K562 (cell line): ENCODE measurements around the gene NPAS2. TPM values are rescaled to one million over a fixed set of nuclear protein-coding genes. Genes with fewer than 3 reads are reported as not detected.

Experiments used
- ATAC-seq: fragments of 200-7000 bp; cut with Tn5 transposase; 3 replicates; pipeline ENCODE4 v1.9.1; 2020; ENCODE audit warnings: moderate library complexity
- BruUV-seq: library from RNA; stranded (reverse); fragments of 400-500 nt; replicated peaks from 2 replicates; lab custom pipeline; 2021; lab: Mats Ljungman, UMichigan
- CTCF ChIA-PET: fragments of 300-600 bp; formaldehyde crosslinking; extraction: SDS; loops from one replicate; lab custom pipeline; 2021; ENCODE audit warnings: low intra/inter-chr PET ratio; lab: Yijun Ruan, JAX
- POLR2A ChIA-PET: fragments of 300-600, 350-650 bp; sonication (Branson Sonifier 250); formaldehyde crosslinking; extraction: SDS; loops from one replicate; lab custom pipeline; 2021; ENCODE audit warnings: antibody characterized with exemption, inconsistent platforms; lab: Yijun Ruan, JAX
- DNase-seq, 4 experiments: peaks; one replicate each; pipeline versions ENCODE4 v3.0.0 to v3.0.0-alpha.2; 2011 to 2018; ENCODE audit warnings: low spot score in 3 of 4, mixed read lengths in 3 of 4; ENCODE audit errors: extremely low read depth in 1 of 4
- FAIRE-seq: peaks from 2 replicates; lab custom pipeline; 2011; peaks lifted over from hg19 to GRCh38; lab: Jason Lieb, UNC
- H2AFZ ChIP-seq: 2 replicates; pipeline ENCODE4 v1.6.0; 2011; ENCODE audit warnings: low read depth, low read length, control low read depth, inconsistent platforms
- H3K27ac ChIP-seq: fragments of 200-600 bp; 3 replicates; pipeline ENCODE4 v1.8.0; 2011; ENCODE audit warnings: low read depth, mild to moderate bottlenecking, control low read depth, inconsistent platforms, low read length, moderate library complexity, mixed read lengths; ENCODE audit errors: extremely low read depth
- H3K27me3 ChIP-seq, 2 experiments: fragments of 300-600 bp in 1 of 2; 2 replicates in 1 of 2; 3 replicates in 1 of 2; pipeline versions ENCODE4 v1.6.0 to v1.8.0; 2011; ENCODE audit warnings: inconsistent platforms in 2 of 2, low read length in 2 of 2, mild to moderate bottlenecking in 1 of 2, mixed read lengths in 1 of 2, moderate library complexity in 1 of 2; ENCODE audit not compliant: control insufficient read depth in 2 of 2, insufficient read depth in 2 of 2
- H3K36me3 ChIP-seq: fragments of 300-600 bp; 3 replicates; pipeline ENCODE4 v1.8.0; 2011; ENCODE audit warnings: mild to moderate bottlenecking, low read length, inconsistent platforms; ENCODE audit not compliant: control insufficient read depth, insufficient read depth
- H3K4me1 ChIP-seq, 2 experiments: fragments of 200-600 bp in 1 of 2; replicated peaks in 1 of 2; 2 replicates in 1 of 2; 3 replicates in 1 of 2; pipeline versions ENCODE4 v1.5.1 to v1.8.0; 2011; ENCODE audit warnings: inconsistent platforms in 2 of 2, low read length in 2 of 2, mild to moderate bottlenecking in 1 of 2, mixed read lengths in 1 of 2, moderate library complexity in 1 of 2; ENCODE audit not compliant: control insufficient read depth in 2 of 2, insufficient read depth in 2 of 2
- H3K4me2 ChIP-seq: 2 replicates; pipeline ENCODE4 v1.6.1; 2011; ENCODE audit warnings: low read length, control low read depth, inconsistent platforms, mixed read lengths; ENCODE audit not compliant: insufficient read depth
- H3K4me3 ChIP-seq: fragments of 200-600 bp; sonication (generic), shearing (Covaris generic); 2 replicates; pipeline ENCODE4 v1.5.1; 2016; ENCODE audit warnings: control low read depth, inconsistent platforms
- H3K79me2 ChIP-seq: fragments of 200-600 bp; 3 replicates; pipeline ENCODE4 v1.8.0; 2011; ENCODE audit warnings: low read length, inconsistent platforms; ENCODE audit not compliant: control insufficient read depth, insufficient read depth
- H3K9ac ChIP-seq, 2 experiments: 2 replicates each; pipeline versions ENCODE4 v1.6.0 to v1.6.1; 2011; ENCODE audit warnings: low read depth in 2 of 2, low read length in 2 of 2, control low read depth in 1 of 2, inconsistent platforms in 1 of 2, mild to moderate bottlenecking in 1 of 2, mixed read lengths in 1 of 2; ENCODE audit not compliant: insufficient read depth in 1 of 2
- H3K9me1 ChIP-seq: one replicate; pipeline ENCODE4 v1.6.0; 2011; ENCODE audit warnings: inconsistent platforms, mild to moderate bottlenecking, low read length, moderate library complexity; ENCODE audit not compliant: control insufficient read depth, insufficient read depth
- H3K9me3 ChIP-seq: replicated peaks from 2 replicates; pipeline ENCODE4 v1.5.1; 2011; ENCODE audit warnings: low read depth, low read length, inconsistent platforms; ENCODE audit not compliant: control insufficient read depth, insufficient read depth
- H4K20me1 ChIP-seq: replicated peaks from 2 replicates; pipeline ENCODE4 v1.6.1; 2011; ENCODE audit warnings: low read length, inconsistent platforms, mixed read lengths; ENCODE audit not compliant: control insufficient read depth, insufficient read depth
- BDP1 ChIP-seq: IDR thresholded peaks from 3 replicates; pipeline ENCODE4 v1.6.1; 2011; ENCODE audit not compliant: insufficient read length, insufficient read depth
- CREB1 ChIP-seq, 2 experiments: sonication (generic) in 1 of 2; formaldehyde crosslinking in 1 of 2; IDR thresholded peaks; 2 replicates each; pipeline versions ENCODE4 v1.6.1 to v1.8.0; 2012 to 2022; ENCODE audit warnings: inconsistent platforms in 1 of 2, mild to moderate bottlenecking in 1 of 2, missing genetic modification reagents in 1 of 2, moderate library complexity in 1 of 2
- CSDE1 ChIP-seq, 2 experiments: fragments of 450-650 bp; IDR thresholded peaks; 2 replicates each; pipeline ENCODE4 v1.6.1; 2016; ENCODE audit warnings: mild to moderate bottlenecking in 1 of 2
- NFIC ChIP-seq: fragments of 450-650 bp; IDR thresholded peaks from 2 replicates; pipeline ENCODE4 v1.6.1; 2017; ENCODE audit warnings: mild to moderate bottlenecking, inconsistent platforms
- RHOXF2B ChIP-seq: fragments of 250-450 bp; sonication (Bioruptor Pico); conservative IDR thresholded peaks from 2 replicates; pipeline ENCODE4 v1.5.1; 2021
- SMAD3 ChIP-seq: fragments of 450-650 bp; formaldehyde crosslinking; conservative IDR thresholded peaks from 2 replicates; pipeline ENCODE4 v1.4.0; 2020; ENCODE audit warnings: mild to moderate bottlenecking
- ZNF174 ChIP-seq: fragments of 250-450 bp; sonication (Bioruptor Pico); IDR thresholded peaks from 2 replicates; pipeline ENCODE4 v1.4.0; 2020; ENCODE audit warnings: mild to moderate bottlenecking
- WGBS: fragments of 100-300 bp; shearing (Covaris generic); methylation state at CpG from one replicate; pipeline ENCODE4 v1.1.6; 2016; ENCODE audit warnings: low coverage, mixed read lengths; ENCODE audit not compliant: insufficient coverage; ENCODE audit errors: missing lambda C conversion rate; 5-methylcytosine and 5-hydroxymethylcytosine counted together
- in situ Hi-C: fragments of 300-500 bp; cut with MboI; formaldehyde crosslinking; loops from 4 replicates; pipeline ENCODE4 v1.15.0; 2018; ENCODE audit warnings: inconsistent platforms, mixed read lengths
- intact Hi-C: fragments of 100-400 bp; cut with micrococcal nuclease; formaldehyde crosslinking; loops from 2 replicates; pipeline ENCODE4 v1.14.2; 2022
- polyA plus RNA-seq, 8 experiments: library from polyadenylated mRNA; depleted of rRNA in 4 of 8; stranded (reverse) in 5 of 8; unstranded in 3 of 8; fragments of >200 nt; fragmentation: Nextera tagmentation in 2 of 8; fragmentation: Illumina TruSeq in 1 of 8; extraction: Ambion mirVana in 2 of 8; extraction: Trizol in 1 of 8; gene quantifications; 2 replicates each; pipeline versions ENCODE4 v1.2.1 to v1.2.3, GENCODE V29; 2011 to 2014; ENCODE audit warnings: inconsistent platforms in 1 of 8, missing spikeins in 1 of 8
- total RNA-seq, 7 experiments: library from RNA; depleted of rRNA in 6 of 7; stranded (reverse); fragments of >200 nt in 6 of 7; fragmentation: Illumina TruSeq in 2 of 7; extraction: Trizol in 2 of 7; gene quantifications; 2 replicates each; pipeline versions ENCODE4 v1.2.1 to v1.2.3, GENCODE V29; 2011 to 2021; ENCODE audit warnings: low replicate concordance in 1 of 7
- TF ChIP-seq, protein P1 (sequence below), 2 experiments: IDR thresholded peaks; 2 replicates each; pipeline ENCODE4 v1.6.1; 2011; ENCODE audit warnings: borderline replicate concordance in 1 of 2, control low read depth in 1 of 2, low read depth in 1 of 2, low read length in 1 of 2, mild to moderate bottlenecking in 1 of 2, mixed read lengths in 1 of 2, moderate library complexity in 1 of 2; ENCODE audit not compliant: insufficient read depth in 1 of 2, insufficient read length in 1 of 2, poor library complexity in 1 of 2, severe bottlenecking in 1 of 2; ENCODE audit errors: extremely low read depth in 1 of 2
- TF ChIP-seq, protein P2 (sequence below): sonication (generic); formaldehyde crosslinking; IDR thresholded peaks from 2 replicates; pipeline ENCODE4 v1.9.0; 2022; ENCODE audit warnings: mild to moderate bottlenecking, missing genetic modification reagents

Gene NPAS2
- total and polyA plus RNA-seq, 9 of the 15 experiments (the other 6 are each of a cell fraction or from before 2014, with no cell fraction given): 0.06 to 0.29 (median 0.07) TPM; not detected in 5

DNA sequence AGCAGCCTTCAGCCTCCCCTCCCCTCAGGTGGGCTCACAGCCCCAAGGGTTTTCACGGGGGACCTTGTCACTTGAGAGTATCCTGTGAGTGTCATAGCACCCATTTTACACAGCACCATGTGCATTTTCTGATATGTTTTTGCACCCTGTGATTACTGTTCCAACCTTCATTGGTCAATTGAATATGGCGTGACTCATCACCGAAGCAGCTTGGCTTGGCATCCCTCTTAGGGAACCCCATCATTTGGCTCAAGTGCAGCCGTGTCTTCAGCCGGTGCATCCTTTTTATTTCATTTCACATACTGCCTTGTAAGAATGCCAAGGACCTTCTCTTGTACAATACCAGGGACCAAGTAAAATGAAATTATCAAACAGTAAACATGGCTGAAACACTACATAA lies 57.6 kb downstream of the NPAS2 start:
- no peak for FAIRE-seq
- in situ Hi-C loops: no loop called here
- DNase-seq: no peak
- Histone ChIP-seq H4K20me1 (no peaks in the 10 kb centered on the region), H3K9me1 (no peaks in the 10 kb centered on the region), H3K9me3 (no peaks in the 10 kb centered on the region), H3K36me3 (no peaks in the 10 kb centered on the region), H2AFZ (no peak overlapping the region)
- ChIA-PET POLR2A (interaction anchor here (1.0 kb wide), 1 partner anchor 22 kb away, joined by 3 read pairs; no protein-coding TSS in a partner anchor), CTCF (no interaction called here)
- no peak for TF ChIP-seq BDP1
- no peak for TF ChIP-seq CSDE1 (IDR thresholded peaks at IDR 0.05)
- no peak for TF ChIP-seq SMAD3
- TF ChIP-seq RHOXF2B: no peak
- TF ChIP-seq, protein P1, sequence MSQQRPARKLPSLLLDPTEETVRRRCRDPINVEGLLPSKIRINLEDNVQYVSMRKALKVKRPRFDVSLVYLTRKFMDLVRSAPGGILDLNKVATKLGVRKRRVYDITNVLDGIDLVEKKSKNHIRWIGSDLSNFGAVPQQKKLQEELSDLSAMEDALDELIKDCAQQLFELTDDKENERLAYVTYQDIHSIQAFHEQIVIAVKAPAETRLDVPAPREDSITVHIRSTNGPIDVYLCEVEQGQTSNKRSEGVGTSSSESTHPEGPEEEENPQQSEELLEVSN (IDR thresholded peaks at IDR 0.05; ENCODE audit: borderline replicate concordance in 1 of 2, extremely low read depth in 1 of 2, insufficient read depth in 1 of 2, insufficient read length in 1 of 2, low read depth in 1 of 2, low read length in 1 of 2, poor library complexity in 1 of 2, severe bottlenecking in 1 of 2): no peak
- TF ChIP-seq NFIC: no peak
- no peak for TF ChIP-seq CREB1 (IDR thresholded peaks at IDR 0.05)
- TF ChIP-seq CREB1 (CRISPR knock-in tag; IDR thresholded peaks at IDR 0.05): no peak
- TF ChIP-seq, protein P2, sequence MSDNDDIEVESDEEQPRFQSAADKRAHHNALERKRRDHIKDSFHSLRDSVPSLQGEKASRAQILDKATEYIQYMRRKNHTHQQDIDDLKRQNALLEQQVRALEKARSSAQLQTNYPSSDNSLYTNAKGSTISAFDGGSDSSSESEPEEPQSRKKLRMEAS (CRISPR knock-in tag): no peak
- no peak for TF ChIP-seq ZNF174
- TF ChIP-seq, all 486 proteins: peak for 0
- BruUV-seq: no TSS peak
- Histone ChIP-seq H3K4me2 (no peak overlapping the region), H3K27ac (no peak overlapping the region), H3K9ac (no peak overlapping the region), H3K79me2 (no peaks in the 10 kb centered on the region), H3K4me3 (no peak overlapping the region), H3K4me1 (no peaks in the 10 kb centered on the region; a peak in 1 of 5 replicates), H3K27me3 (no peaks in the 10 kb centered on the region; a peak in 1 of 5 replicates)
- 21% methylated on average over 5 of the region's 5 CpGs for WGBS
- intact Hi-C loops: no loop called here
- no peak for ATAC-seq
